OCI-LY7 (cell line): ENCODE data around the gene FRMD8. TPM values are rescaled to one million over a fixed set of nuclear protein-coding genes. Genes with fewer than 3 reads are reported as not detected.

ENCODE experiments used
- BruUV-seq: library from RNA; stranded (reverse); fragments of 400-500 nt; replicated peaks from 2 replicates; lab custom pipeline; 2021; lab: Mats Ljungman, UMichigan
- CTCF ChIA-PET: fragments of 300-600 bp; sonication (Branson Sonifier 250); formaldehyde crosslinking; loops from one replicate; lab custom pipeline; 2022; ENCODE audit warnings: antibody characterized with exemption; ENCODE audit not compliant: unreplicated experiment; lab: Charles Lee
- POLR2A ChIA-PET: fragments of 300-600 bp; sonication (Branson Sonifier 250); formaldehyde crosslinking; loops from one replicate; lab custom pipeline; 2022; ENCODE audit warnings: antibody characterized with exemption; lab: Charles Lee
- DNase-seq: peaks from one replicate; pipeline ENCODE4 v3.0.0-alpha.2; 2015; ENCODE audit warnings: low spot score
- H2AFZ ChIP-seq: fragments of 200-600 bp; sonication (generic), shearing (Covaris generic); 2 replicates; pipeline ENCODE4 v1.6.1; 2014; ENCODE audit warnings: mild to moderate bottlenecking, antibody characterized with exemption, low read length, moderate library complexity
- H3K27ac ChIP-seq: fragments of 200-600 bp; sonication (generic); 2 replicates; pipeline ENCODE4 v1.5.1; 2014; ENCODE audit warnings: mixed run types, low read depth, mild to moderate bottlenecking, moderate library complexity, low read length, inconsistent platforms; ENCODE audit not compliant: poor library complexity, severe bottlenecking
- H3K36me3 ChIP-seq: fragments of 200-600 bp; sonication (generic); 2 replicates; pipeline ENCODE4 v1.6.1; 2014; ENCODE audit warnings: mild to moderate bottlenecking, antibody characterized with exemption, low read length, moderate library complexity, mixed read lengths; ENCODE audit not compliant: insufficient read depth
- H3K4me1 ChIP-seq: fragments of 200-600 bp; sonication (generic); 2 replicates; pipeline ENCODE4 v1.5.1; 2014; ENCODE audit warnings: mild to moderate bottlenecking, low read length; ENCODE audit not compliant: insufficient read depth, poor library complexity, severe bottlenecking
- H3K4me2 ChIP-seq: fragments of 200-600 bp; sonication (generic); 2 replicates; pipeline ENCODE4 v1.6.1; 2014; ENCODE audit warnings: mild to moderate bottlenecking, low read length
- H3K4me3 ChIP-seq: fragments of 200-600 bp; sonication (generic); 2 replicates; pipeline ENCODE4 v1.5.1; 2014; ENCODE audit warnings: mild to moderate bottlenecking, low read depth, low read length; ENCODE audit not compliant: poor library complexity, severe bottlenecking
- H3K79me2 ChIP-seq: fragments of 200-600 bp; sonication (generic); 2 replicates; pipeline ENCODE4 v1.6.1; 2016; ENCODE audit warnings: low read depth, mild to moderate bottlenecking, low read length, moderate library complexity, mixed read lengths; ENCODE audit not compliant: insufficient read depth
- H3K9me2 ChIP-seq: fragments of 200-600 bp; sonication (generic); 2 replicates; pipeline ENCODE4 v1.6.1; 2016; ENCODE audit warnings: mild to moderate bottlenecking, low read length, mixed read lengths; ENCODE audit not compliant: insufficient read depth
- H3K9me3 ChIP-seq: fragments of 200-600 bp; sonication (generic); 2 replicates; pipeline ENCODE4 v1.6.1; 2014; ENCODE audit warnings: mild to moderate bottlenecking, mixed run types, low read length, mixed read lengths
- H4K20me1 ChIP-seq: fragments of 200-600 bp; sonication (generic); 2 replicates; pipeline ENCODE4 v1.6.1; 2014; ENCODE audit warnings: mild to moderate bottlenecking, antibody characterized with exemption, low read length, moderate library complexity, mixed read lengths; ENCODE audit not compliant: insufficient read depth
- CTCF ChIP-seq: fragments of 200-600 bp; sonication (generic); conservative IDR thresholded peaks from 2 replicates; pipeline ENCODE4 v1.5.1; 2014; ENCODE audit warnings: mild to moderate bottlenecking, antibody characterized with exemption, low read length, moderate library complexity, mixed read lengths
- EZH2phosphoT487 ChIP-seq: fragments of 200-600 bp; sonication (generic); IDR thresholded peaks from 2 replicates; pipeline ENCODE4 v1.6.1; 2018; ENCODE audit warnings: low read depth, borderline replicate concordance, mild to moderate bottlenecking, mixed run types, antibody characterized with exemption, low read length, moderate library complexity, mixed read lengths
- intact Hi-C: fragments of 100-400 bp; cut with micrococcal nuclease; formaldehyde crosslinking; loops from one replicate; pipeline ENCODE4 v1.10.0; 2022; ENCODE audit not compliant: unreplicated experiment
- total RNA-seq, 2 experiments: library from RNA; depleted of rRNA in 1 of 2; stranded (reverse); fragments of >200 nt in 1 of 2; shearing (Covaris generic) in 1 of 2; gene quantifications; 2 replicates each; pipeline ENCODE4 v1.2.3, GENCODE V29; 2014 to 2022

The FRMD8 gene
- total RNA-seq, 2 experiments from 2014 or later: 37.6 to 55.8 TPM

- Histone ChIP-seq H3K4me3 (no peak overlapping the region), H3K9me2 (no peaks in the 10 kb centered on the region), H4K20me1 (no peaks in the 10 kb centered on the region), H3K36me3 (peaks cover 36% of the 10 kb centered on the region; the same call in 1 of the 2 replicates), H2AFZ (no peak overlapping the region), H3K27ac (no peak overlapping the region), H3K4me2 (no peak overlapping the region), H3K9me3 (no peaks in the 10 kb centered on the region), H3K4me1 (peaks cover 19% of the 10 kb centered on the region), H3K79me2 (peaks cover 7% of the 10 kb centered on the region; the same call in 1 of the 2 replicates)
- no peak for DNase-seq
- BruUV-seq: no TSS peak
- intact Hi-C loops: no loop called here
- POLR2A ChIA-PET: interaction anchor here (0.6 kb wide), 3 partner anchors 9 to 59 kb away, joined by 3 to 4 read pairs (median 3); no protein-coding TSS in a partner anchor
- TF ChIP-seq EZH2phosphoT487 (no peak), CTCF (no peak)
- CTCF ChIA-PET: interaction anchor here (0.6 kb wide), 1 partner anchor 71 kb away, joined by 3 read pairs; no protein-coding TSS in a partner anchor
Measured at GRCh38 chr11:65390996-65391395, 4.6 kb downstream of the FRMD8 start.

DNA sequence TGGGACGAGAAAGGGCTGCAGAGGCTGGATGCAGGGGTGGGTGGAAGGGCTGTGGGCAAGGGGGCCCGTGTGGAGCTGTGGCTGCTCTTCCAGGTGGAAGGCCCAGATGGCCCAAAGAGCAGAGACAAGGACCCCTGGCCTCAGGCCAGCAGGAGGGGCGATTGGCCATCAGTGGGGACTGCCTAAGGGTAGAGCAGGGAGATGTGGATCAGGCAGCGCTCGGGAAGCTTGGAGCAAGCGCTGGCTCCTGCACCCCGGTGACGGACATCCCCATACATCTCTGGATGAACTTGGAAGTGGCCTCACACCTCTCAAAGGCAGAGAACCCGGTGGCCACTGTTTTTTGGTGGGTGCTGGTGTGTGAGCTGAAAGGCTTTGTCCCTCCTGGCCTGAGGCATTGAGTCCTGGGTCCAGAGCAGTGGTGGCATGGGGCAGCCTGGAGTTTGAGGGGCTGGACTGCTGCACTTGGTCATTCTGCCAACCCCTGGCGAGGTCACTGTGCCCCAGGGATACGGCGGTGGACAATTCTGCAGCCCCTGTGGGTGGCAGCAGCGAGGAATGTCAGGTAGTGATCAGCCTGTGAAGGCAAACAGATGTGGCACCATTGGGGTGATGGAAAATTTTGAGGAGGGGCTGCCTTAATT is 5.9 kb downstream of the FRMD8 start:
- Histone ChIP-seq H3K9me2 (no peaks in the 10 kb centered on the region), H3K4me1 (peaks cover 12% of the 10 kb centered on the region), H2AFZ (no peak overlapping the region), H4K20me1 (no peaks in the 10 kb centered on the region), H3K27ac (no peak overlapping the region), H3K4me3 (no peak overlapping the region), H3K79me2 (peaks cover under 1% of the 10 kb centered on the region; the same call in 1 of the 2 replicates), H3K36me3 (peaks cover 44% of the 10 kb centered on the region; the same call in 1 of the 2 replicates), H3K4me2 (no peak overlapping the region), H3K9me3 (no peaks in the 10 kb centered on the region)
- CTCF ChIA-PET: no interaction called here
- no peak for DNase-seq
- intact Hi-C loops: no loop called here
- no peak for TF ChIP-seq EZH2phosphoT487
- no peak for TF ChIP-seq CTCF
- POLR2A ChIA-PET: interaction anchor here (1.0 kb wide), 1 partner anchor 10 kb away, joined by 3 read pairs; no protein-coding TSS in a partner anchor
- no TSS peak for BruUV-seq

DNA sequence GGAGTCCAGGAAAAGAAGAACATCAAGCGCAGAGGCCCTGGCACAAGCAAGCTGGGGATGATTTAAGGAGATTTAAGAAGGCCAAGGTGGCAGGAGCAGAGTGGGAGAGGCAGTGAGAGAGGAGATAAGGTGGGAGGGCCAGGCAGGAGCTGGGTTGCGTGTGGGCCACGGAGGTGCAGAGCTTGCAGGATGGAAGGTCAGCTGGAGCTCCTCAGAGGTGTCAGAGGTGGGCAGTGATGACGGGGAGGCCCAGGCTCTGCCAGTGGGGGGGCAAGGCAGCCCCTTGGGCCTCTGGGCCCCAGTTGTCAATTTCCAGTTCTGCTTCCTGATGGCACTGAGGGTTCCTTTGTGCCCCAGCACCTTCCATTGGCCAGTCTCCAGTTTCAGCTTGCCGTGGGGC is 6.5 kb downstream of the FRMD8 start:
- Histone ChIP-seq H3K4me3 (no peak overlapping the region), H3K4me1 (peaks cover 7% of the 10 kb centered on the region), H4K20me1 (no peaks in the 10 kb centered on the region), H3K36me3 (peaks cover 47% of the 10 kb centered on the region; the same call in 1 of the 2 replicates), H3K9me2 (no peaks in the 10 kb centered on the region), H2AFZ (no peak overlapping the region), H3K27ac (no peak overlapping the region), H3K79me2 (no peaks in the 10 kb centered on the region), H3K4me2 (no peak overlapping the region), H3K9me3 (no peaks in the 10 kb centered on the region)
- TF ChIP-seq EZH2phosphoT487: no peak
- TF ChIP-seq CTCF: no peak
- ChIA-PET CTCF (no interaction called here), POLR2A (interaction anchor here (1.0 kb wide), 1 partner anchor 9 kb away, joined by 3 read pairs; no protein-coding TSS in a partner anchor)
- intact Hi-C loops: no loop called here
- BruUV-seq: no TSS peak
- DNase-seq: no peak
